ENCODE results near the gene SLC22A4. TPM values are rescaled to one million over a fixed set of nuclear protein-coding genes. Genes with fewer than 3 reads are reported as not detected.

SLC22A4 gene
- total RNA-seq, 1 experiment from 2014 or later: 0.72 TPM

DNA sequence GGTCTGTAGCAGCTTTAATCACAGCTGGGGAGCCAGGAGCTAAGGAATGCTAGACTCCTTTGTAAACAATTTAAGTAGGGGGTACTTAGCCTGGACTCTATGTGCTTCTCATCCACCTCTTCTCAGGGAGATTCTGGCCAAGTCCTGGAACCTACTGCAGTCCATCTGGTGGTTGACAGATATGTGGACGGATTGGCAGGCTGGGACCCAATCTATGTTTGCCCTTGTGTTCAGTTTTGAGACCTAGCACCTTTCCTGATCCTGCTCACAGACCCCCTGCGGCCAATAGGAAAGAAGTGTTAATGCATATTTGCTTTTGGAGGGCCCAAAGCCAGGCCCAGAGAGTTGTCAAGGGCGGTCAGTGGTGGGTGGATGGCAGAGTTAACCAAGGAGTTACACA, 81.8 kb downstream of the SLC22A4 start:
- Histone ChIP-seq H3K4me1 (ENCODE audit: insufficient read depth, low read length) (no peaks in the 10 kb centered on the region), H3K14ac (ENCODE audit: insufficient read depth, low read length) (no peak overlapping the region), H4K8ac (replicated peaks; ENCODE audit: insufficient read length, low read depth, low read length) (no peak overlapping the region), H2BK15ac (ENCODE audit: low read depth, low read length) (no peak overlapping the region), H3K4me2 (ENCODE audit: insufficient read depth, insufficient read length, low read length) (no peak overlapping the region), H3T11ph (ENCODE audit: low read length) (no peak overlapping the region), H2AK5ac (ENCODE audit: insufficient read length, low read length) (no peak overlapping the region), H3K18ac (ENCODE audit: insufficient read length, low read depth, low read length) (no peak overlapping the region), H3K27ac (ENCODE audit: insufficient read length, low read depth, low read length) (no peak overlapping the region), H3K4ac (ENCODE audit: low read depth, low read length) (no peak overlapping the region), H4K20me1 (ENCODE audit: control insufficient read depth, insufficient read depth, insufficient read length) (no peaks in the 10 kb centered on the region), H4K91ac (ENCODE audit: insufficient read length, low read depth, low read length) (no peak overlapping the region), H3K56ac (ENCODE audit: insufficient read length, low read depth, low read length) (no peak overlapping the region), H2BK12ac (ENCODE audit: insufficient read length, low read depth, low read length) (no peak overlapping the region), H2BK120ac (ENCODE audit: low read depth, low read length, poor library complexity, severe bottlenecking) (no peak overlapping the region), H3K23me2 (ENCODE audit: insufficient read length, low read depth, low read length, poor library complexity, severe bottlenecking) (no peaks in the 10 kb centered on the region), H4K5ac (ENCODE audit: insufficient read length, low read depth, low read length) (no peak overlapping the region), H3K23ac (ENCODE audit: insufficient read length, low read depth, low read length) (no peak overlapping the region), H3K79me1 (ENCODE audit: insufficient read depth, low read depth, low read length, poor library complexity, severe bottlenecking) (no peaks in the 10 kb centered on the region), H3K9ac (ENCODE audit: extremely low read depth, insufficient read length, low read length) (no peak overlapping the region), H2AFZ (ENCODE audit: low read length) (no peak overlapping the region), H3K9me3 (ENCODE audit: control insufficient read depth, low read depth, low read length) (no peaks in the 10 kb centered on the region), H3K27me3 (ENCODE audit: insufficient read depth, low read length) (no peaks in the 10 kb centered on the region; the same call in 1 of the 2 replicates), H3K79me2 (ENCODE audit: insufficient read depth, low read length) (no peaks in the 10 kb centered on the region), H2BK20ac (ENCODE audit: low read depth, low read length, poor library complexity, severe bottlenecking) (no peak overlapping the region), H2BK5ac (ENCODE audit: insufficient read length, low read length) (no peak overlapping the region)
- peaks cover 0 to 3% (median 0%) of the 10 kb centered on the region in 3 experiments; a peak in 3 of 7 replicates for H3K36me3 Mint-ChIP-seq (ENCODE audit: insufficient read depth in 1 of 3, low read depth in 3 of 3)
- no peak overlapping the region for H3K27ac Mint-ChIP-seq
- H3K9me3 Mint-ChIP-seq: no peaks in the 10 kb centered on the region
- no peak for DNase-seq
- peaks cover 7 to 8% of the 10 kb centered on the region in 2 experiments; a peak in 3 of 4 replicates for H3K4me1 Mint-ChIP-seq
- H3K27me3 Mint-ChIP-seq (ENCODE audit: low read depth): peaks cover 7% of the 10 kb centered on the region
- no CpG with 5 or more reads among the region's 3 CpGs for WGBS (ENCODE audit: extremely low coverage, insufficient read length, low lambda C conversion rate)
- TF ChIP-seq, protein P1, sequence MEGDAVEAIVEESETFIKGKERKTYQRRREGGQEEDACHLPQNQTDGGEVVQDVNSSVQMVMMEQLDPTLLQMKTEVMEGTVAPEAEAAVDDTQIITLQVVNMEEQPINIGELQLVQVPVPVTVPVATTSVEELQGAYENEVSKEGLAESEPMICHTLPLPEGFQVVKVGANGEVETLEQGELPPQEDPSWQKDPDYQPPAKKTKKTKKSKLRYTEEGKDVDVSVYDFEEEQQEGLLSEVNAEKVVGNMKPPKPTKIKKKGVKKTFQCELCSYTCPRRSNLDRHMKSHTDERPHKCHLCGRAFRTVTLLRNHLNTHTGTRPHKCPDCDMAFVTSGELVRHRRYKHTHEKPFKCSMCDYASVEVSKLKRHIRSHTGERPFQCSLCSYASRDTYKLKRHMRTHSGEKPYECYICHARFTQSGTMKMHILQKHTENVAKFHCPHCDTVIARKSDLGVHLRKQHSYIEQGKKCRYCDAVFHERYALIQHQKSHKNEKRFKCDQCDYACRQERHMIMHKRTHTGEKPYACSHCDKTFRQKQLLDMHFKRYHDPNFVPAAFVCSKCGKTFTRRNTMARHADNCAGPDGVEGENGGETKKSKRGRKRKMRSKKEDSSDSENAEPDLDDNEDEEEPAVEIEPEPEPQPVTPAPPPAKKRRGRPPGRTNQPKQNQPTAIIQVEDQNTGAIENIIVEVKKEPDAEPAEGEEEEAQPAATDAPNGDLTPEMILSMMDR (conservative IDR thresholded peaks at IDR 0.05): no peak
- no peak overlapping the region for H3K4me3 Mint-ChIP-seq

Measured in H9 (cell line).